ENCODE results near the gene BICC1. TPM values are rescaled to one million over a fixed set of nuclear protein-coding genes. Genes with fewer than 3 reads are reported as not detected.

Gene BICC1
- total RNA-seq, 1 experiment from 2014 or later = 0.57 TPM

- H3K56ac ChIP-seq (ENCODE audit: insufficient read length, low read depth, low read length) = no peak overlapping the region
- H2AK5ac ChIP-seq (ENCODE audit: insufficient read length, low read length) = no peak overlapping the region
- no peak overlapping the region for H3K23ac ChIP-seq (ENCODE audit: insufficient read length, low read depth, low read length)
- H3K4ac ChIP-seq (ENCODE audit: low read depth, low read length) = no peak overlapping the region
- no peak overlapping the region for H3K27ac Mint-ChIP-seq
- no CpG with 5 or more reads among the region's 1 CpG for WGBS (ENCODE audit: extremely low coverage, insufficient read length, low lambda C conversion rate)
- no peak overlapping the region for H3K14ac ChIP-seq (ENCODE audit: insufficient read depth, low read length)
- no peak overlapping the region for H3K4me3 Mint-ChIP-seq
- H4K5ac ChIP-seq (ENCODE audit: insufficient read length, low read depth, low read length) = no peak overlapping the region
- no peak overlapping the region for H2BK20ac ChIP-seq (ENCODE audit: low read depth, low read length, poor library complexity, severe bottlenecking)
- H3K27me3 Mint-ChIP-seq (ENCODE audit: low read depth) = no peaks in the 10 kb centered on the region
- no peak overlapping the region for H2AFZ ChIP-seq (ENCODE audit: low read length)
- H3K18ac ChIP-seq (ENCODE audit: insufficient read length, low read depth, low read length) = no peak overlapping the region
- H3K4me1 Mint-ChIP-seq = no peaks in the 10 kb centered on the region
- no peak overlapping the region for H3T11ph ChIP-seq (ENCODE audit: low read length)
- H3K9ac ChIP-seq (ENCODE audit: extremely low read depth, insufficient read length, low read length) = no peak overlapping the region
- H4K20me1 ChIP-seq (ENCODE audit: control insufficient read depth, insufficient read depth, insufficient read length) = no peaks in the 10 kb centered on the region
- no peak overlapping the region for H3K4me2 ChIP-seq (ENCODE audit: insufficient read depth, insufficient read length, low read length)
- no peak overlapping the region for H2BK15ac ChIP-seq (ENCODE audit: low read depth, low read length)
- no peak overlapping the region for H4K8ac ChIP-seq (replicated peaks; ENCODE audit: insufficient read length, low read depth, low read length)
- H3K79me2 ChIP-seq (ENCODE audit: insufficient read depth, low read length) = no peaks in the 10 kb centered on the region
- no peak for TF ChIP-seq CTCF (conservative IDR thresholded peaks at IDR 0.05)
- no peak overlapping the region for H2BK120ac ChIP-seq (ENCODE audit: low read depth, low read length, poor library complexity, severe bottlenecking)
- no peaks in the 10 kb centered on the region for H3K36me3 Mint-ChIP-seq (ENCODE audit: insufficient read depth in 1 of 3, low read depth in 3 of 3)
- H2BK12ac ChIP-seq (ENCODE audit: insufficient read length, low read depth, low read length) = no peak overlapping the region
- no peaks in the 10 kb centered on the region for H3K23me2 ChIP-seq (ENCODE audit: insufficient read length, low read depth, low read length, poor library complexity, severe bottlenecking)
- no peaks in the 10 kb centered on the region for H3K4me1 ChIP-seq (ENCODE audit: insufficient read depth, low read length)
- H3K27me3 ChIP-seq (ENCODE audit: insufficient read depth, low read length) = no peaks in the 10 kb centered on the region
- no peak overlapping the region for H4K91ac ChIP-seq (ENCODE audit: insufficient read length, low read depth, low read length)
- H2BK5ac ChIP-seq (ENCODE audit: insufficient read length, low read length) = no peak overlapping the region
- no peak for DNase-seq
- no peaks in the 10 kb centered on the region for H3K9me3 Mint-ChIP-seq
- H3K27ac ChIP-seq (ENCODE audit: insufficient read length, low read depth, low read length) = no peak overlapping the region
- H3K79me1 ChIP-seq (ENCODE audit: insufficient read depth, low read depth, low read length, poor library complexity, severe bottlenecking) = no peaks in the 10 kb centered on the region
- no peaks in the 10 kb centered on the region for H3K9me3 ChIP-seq (ENCODE audit: control insufficient read depth, low read depth, low read length)
Observed at GRCh38 chr10:58546137-58546536, 33.5 kb downstream of the BICC1 start.

Data from H9 (cell line).